ENCODE results near the gene R3HDM4.

Gene R3HDM4

DNA sequence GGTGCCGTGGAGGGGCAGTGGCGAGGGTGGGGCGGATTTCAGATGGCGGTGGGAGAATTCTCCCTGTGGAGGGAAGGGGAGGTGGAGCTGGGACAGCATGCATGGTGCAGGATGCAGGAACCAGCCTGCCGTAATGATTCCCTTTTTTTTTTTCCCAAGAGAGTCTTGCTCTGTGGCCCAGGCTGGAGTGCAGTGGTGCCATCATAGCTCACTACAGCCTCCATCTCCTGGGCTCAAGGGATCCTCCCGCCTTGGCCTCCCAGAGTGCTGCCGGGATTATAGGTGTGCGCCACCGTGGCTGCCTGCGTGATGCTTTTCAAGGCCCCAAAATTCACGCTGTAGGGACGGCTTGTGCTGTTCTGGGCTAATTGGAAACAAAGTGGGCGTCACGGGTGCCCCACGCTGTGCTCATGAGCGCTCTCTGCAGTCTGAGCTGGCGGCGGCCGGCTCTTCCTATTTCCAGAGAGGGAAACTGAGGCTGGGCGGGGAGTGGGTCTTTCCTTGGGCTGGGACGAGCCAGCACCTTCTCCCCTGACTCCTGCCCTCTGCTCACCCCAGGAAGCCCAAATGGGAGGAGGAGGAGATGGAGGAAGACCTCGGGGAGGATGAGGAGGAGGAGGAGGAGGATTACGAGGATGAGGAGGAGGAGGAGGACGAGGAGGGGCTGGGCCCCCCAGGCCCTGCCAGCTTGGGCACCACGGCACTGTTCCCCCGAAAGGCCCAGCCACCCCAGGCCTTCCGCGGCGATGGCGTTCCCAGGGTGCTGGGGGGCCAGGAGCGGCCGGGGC is 19.0 kb upstream of the R3HDM4 start:
- TF ChIP-seq, protein P1, sequence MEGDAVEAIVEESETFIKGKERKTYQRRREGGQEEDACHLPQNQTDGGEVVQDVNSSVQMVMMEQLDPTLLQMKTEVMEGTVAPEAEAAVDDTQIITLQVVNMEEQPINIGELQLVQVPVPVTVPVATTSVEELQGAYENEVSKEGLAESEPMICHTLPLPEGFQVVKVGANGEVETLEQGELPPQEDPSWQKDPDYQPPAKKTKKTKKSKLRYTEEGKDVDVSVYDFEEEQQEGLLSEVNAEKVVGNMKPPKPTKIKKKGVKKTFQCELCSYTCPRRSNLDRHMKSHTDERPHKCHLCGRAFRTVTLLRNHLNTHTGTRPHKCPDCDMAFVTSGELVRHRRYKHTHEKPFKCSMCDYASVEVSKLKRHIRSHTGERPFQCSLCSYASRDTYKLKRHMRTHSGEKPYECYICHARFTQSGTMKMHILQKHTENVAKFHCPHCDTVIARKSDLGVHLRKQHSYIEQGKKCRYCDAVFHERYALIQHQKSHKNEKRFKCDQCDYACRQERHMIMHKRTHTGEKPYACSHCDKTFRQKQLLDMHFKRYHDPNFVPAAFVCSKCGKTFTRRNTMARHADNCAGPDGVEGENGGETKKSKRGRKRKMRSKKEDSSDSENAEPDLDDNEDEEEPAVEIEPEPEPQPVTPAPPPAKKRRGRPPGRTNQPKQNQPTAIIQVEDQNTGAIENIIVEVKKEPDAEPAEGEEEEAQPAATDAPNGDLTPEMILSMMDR (IDR thresholded peaks at IDR 0.05): no peak

DNA sequence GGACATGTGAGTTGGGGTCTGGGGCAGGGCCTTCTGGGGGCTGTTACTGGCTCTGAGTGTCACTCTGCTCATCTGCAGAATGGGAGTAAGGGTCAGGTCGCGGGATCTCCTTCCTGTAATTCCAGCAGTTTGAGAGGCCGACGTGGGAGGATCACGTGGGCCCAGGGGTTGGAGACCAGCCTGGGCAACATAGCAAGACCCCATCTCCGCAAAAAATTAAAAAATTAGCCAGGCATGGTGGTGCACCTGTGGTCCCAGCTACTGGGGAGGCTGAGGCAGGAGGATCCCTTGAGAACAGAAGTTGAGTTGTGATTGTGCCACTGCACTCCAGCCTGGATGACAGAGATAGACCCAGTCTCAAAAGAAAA is 16.9 kb upstream of the R3HDM4 start:
- TF ChIP-seq, protein P1 (IDR thresholded peaks at IDR 0.05): no peak

- TF ChIP-seq, protein P1 (IDR thresholded peaks at IDR 0.05): no peak
These were observed 16.3 kb upstream of the R3HDM4 start for GRCh38 chr19:929203-929890.

DNA sequence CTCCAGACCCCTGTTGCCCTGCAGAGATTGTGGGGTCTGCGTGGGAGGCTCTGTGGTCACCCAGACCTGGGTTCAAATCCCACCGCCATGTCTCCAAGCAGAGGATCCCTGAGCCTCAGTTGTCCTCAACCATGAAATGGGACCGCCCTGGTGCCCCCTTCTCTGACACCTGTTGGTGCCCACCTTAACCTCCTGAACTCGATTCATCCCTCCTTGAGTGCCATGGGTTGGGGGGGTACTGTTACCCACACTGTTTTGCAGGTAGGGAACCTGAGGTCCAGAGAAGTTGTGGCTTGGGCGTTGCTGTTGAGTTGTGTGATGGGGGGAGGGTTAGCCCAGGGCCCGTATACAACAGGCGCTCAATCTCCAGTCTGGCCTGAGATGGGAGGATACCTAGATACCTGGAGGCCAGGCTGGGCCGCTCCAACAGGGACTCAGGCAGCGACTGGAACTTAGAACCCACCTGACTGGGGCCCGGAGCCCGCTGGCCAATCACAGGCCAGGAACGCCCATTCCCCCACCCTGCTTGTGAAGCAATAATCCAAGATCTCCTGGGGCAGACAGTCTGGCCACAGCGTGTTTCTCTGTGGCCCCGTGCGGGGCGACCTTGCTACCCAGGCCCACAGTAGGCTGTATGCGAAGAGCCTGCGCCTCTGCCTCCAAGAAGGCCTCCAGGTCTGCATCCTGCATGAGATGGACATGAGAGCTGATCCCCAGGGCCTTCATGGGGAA is 15.6 kb upstream of the R3HDM4 start:
- TF ChIP-seq, protein P1 (IDR thresholded peaks at IDR 0.05): no peak

DNA sequence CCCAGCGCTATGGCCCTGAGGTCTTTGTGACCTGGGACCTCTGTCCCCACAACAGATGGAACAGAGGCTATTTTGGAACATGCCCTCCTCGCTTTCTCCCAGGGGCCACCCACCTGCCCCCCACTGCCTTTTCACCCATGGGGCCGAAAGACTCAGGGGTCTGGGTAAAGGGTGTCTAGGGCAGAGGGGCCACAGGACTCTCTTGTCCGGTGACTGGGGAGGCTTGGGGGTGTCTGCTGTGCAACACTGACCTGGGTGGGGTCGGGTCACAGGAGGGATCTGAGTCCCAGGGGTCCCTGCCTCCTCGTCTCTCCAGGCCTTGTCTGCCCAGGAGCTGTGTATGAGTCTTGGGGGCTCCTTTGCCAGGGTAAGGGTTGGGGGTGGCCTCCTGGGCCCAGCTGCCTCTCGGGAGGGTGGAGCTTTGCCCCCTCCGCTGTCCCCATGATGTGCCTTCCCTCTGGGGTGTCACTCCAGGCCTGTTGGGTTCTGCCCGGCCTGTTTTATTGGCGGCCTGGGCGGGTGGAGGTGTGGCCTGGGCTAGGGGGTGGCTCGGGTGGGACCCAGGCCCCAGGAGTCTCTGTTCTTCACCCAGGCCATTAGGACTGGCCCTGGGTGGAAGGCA is 14.9 kb upstream of the R3HDM4 start:
- TF ChIP-seq, protein P1 (IDR thresholded peaks at IDR 0.05): no peak

- TF ChIP-seq, protein P1 (IDR thresholded peaks at IDR 0.05): no peak
These were observed 14.3 kb upstream of the R3HDM4 start for GRCh38 chr19:927351-927779.
